GM18867 (cell line): ENCODE data around the gene SLC24A3.
"Not testable (repeated sequence)": the region's sequence is repeated elsewhere in the genome, so short reads cannot be mapped to it uniquely, and the experiment has no call there.

Experiments used
- ATAC-seq: cut with Tn5 transposase; IDR thresholded peaks from one replicate; pipeline ENCODE4 v1.9.1; 2021; ENCODE audit warnings: mild to moderate bottlenecking, moderate library complexity; ENCODE audit not compliant: unreplicated experiment

The SLC24A3 gene

DNA sequence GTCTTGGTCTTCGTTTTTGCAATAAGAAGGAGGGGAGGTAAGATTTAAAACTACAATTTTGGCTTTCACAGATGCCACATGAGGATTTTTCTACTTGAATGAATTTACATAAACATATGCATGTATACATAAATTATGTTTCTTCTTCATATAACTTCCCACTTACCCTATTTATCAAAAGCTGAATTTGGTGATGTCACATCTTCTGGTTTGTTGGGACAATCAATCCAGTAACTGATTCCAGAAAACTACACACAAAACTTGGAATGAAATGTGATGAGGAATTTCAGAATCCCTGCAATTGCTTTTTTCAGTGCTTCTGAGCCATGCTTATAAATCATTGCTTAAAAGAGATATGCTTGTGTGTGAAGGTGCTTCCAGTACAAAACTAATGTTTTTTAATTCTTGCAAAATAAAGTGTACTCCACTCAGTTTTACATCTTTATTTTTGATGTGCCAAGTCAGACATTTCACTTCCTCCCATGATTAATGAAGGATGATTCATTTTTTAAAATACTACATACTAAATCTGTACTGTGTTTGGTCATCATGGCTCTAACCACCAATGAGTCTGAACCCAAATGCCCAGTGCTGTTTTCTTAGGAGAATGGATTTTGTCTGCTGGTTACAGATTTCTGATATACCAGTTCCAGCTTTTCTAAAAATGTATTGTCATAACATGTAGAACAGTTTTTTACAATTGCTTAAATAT is 513.5 kb downstream of the SLC24A3 start:
- ATAC-seq = no peak

DNA sequence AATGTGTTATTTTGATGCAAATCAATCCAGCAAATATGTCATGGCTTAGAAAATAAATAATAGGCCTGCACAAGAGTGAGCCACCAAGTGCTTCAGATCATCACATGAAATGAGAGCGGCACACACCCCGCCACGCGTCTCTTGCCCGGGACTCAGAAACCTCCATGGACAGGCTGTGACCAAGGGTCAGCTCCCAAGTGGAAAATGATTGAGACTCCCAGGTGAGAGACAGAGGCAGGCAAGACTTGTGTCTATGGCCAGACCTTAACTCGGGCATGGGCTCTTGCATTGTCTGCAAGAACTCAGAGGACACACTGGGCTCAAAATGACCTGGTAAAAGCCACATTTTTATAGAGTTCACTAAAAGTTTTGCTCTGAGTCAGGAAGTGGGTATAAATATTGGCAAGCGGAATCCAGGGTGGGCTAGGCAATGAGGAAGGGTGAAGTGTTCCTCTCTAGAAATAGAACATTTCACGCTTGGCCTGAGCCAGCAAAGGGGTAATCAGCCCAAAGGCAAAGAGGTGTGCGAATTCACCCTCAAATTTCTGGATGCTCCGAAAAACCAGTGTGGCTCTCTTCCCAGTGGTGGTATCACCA is 514.9 kb downstream of the SLC24A3 start:
- no peak for ATAC-seq

DNA sequence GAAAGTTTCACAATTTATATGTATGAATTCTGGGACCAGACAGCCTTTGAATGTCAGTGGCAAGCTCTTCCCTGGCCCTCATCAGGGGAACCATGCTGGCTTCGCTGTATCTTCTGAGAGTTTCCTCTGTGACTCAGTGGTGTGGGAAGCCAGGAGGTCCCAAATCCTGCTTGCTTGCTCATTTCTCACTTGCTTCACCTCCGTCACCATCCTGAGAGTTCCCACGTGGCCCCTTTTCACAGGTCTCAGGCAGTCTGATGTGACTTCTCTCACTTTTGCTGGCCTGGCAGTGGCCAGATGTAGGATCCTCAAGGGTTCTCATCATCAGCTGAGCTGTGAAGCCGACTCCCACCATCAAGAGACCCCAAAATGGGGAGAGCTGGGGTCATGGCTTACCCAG is 517.2 kb downstream of the SLC24A3 start:
- no peak for ATAC-seq

DNA sequence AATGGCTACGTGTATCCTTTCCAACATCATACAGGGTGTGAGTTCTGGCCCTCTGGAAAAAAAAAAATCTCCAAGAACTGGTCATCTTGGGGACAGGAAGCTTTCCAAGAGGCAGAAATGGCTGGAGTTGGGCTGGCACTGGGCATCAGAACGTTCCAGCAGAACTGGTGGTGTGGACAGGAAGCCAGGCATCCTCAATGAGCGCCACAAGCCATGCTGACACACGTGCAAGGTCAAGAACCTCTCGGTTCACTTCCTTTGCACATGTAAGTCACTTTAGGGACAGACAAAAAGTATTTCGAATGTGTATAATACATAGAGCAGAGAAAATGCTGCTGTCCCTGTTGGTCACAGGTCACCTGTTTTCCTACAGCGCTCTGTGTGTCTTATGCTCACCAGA is 518.3 kb downstream of the SLC24A3 start:
- no peak for ATAC-seq

DNA sequence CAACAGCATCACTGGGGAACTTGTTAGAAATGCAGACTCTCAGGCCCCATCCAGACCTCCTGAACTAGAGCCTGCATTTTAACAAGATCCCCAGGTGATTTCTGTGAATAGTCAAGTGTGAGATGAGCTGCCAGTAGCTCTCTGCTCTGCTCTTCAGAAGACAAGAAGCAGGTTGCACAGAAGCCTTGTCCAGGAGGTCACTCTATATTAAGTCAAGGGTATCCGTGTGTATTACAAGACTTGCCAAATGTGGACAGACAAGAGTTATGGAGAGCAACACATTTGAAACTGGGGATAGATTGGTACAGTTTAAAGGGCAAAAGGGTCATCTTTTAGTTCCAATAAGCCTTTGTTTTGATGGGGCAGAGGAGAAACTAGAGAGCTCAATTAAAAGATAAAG is 522.4 kb downstream of the SLC24A3 start:
- no peak for ATAC-seq

DNA sequence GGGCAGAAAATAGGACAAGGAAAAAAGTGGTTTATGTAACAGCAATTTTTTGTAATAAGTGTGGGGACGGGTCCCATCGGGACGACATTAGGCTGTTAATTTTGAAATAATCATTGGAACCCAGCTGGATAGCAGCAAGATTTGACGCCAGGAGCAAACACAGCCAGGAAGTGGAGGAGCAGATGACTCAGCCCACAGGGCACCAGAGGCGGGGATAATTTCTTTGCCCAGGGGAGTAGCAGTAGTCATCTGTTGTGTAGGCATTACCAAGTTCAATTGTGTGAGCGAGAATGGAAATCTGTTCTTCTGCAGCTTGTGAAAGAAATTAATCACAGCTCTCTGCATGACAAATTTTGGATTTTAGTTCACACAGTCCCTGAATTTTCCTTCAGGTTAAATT is 523.0 kb downstream of the SLC24A3 start:
- no peak for ATAC-seq

DNA sequence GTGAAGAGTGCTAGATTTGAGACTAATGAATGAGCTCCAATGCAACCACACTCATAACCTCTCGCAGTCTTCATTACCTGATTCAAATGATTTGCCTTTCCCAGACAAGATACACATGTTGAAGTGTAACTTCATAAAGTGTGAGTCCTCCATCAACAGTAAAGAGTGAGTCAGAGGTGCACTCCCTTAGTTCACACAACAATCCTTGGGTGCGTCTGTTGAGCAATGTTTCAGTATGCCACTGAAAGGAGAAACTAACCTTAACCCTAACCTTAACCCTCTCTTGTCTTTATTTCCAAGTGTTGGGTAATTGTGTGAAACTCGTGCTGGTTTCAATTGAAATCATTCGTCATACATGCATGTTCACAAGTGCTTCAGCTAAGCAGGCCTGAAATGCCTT is 524.6 kb downstream of the SLC24A3 start:
- ATAC-seq = no peak

DNA sequence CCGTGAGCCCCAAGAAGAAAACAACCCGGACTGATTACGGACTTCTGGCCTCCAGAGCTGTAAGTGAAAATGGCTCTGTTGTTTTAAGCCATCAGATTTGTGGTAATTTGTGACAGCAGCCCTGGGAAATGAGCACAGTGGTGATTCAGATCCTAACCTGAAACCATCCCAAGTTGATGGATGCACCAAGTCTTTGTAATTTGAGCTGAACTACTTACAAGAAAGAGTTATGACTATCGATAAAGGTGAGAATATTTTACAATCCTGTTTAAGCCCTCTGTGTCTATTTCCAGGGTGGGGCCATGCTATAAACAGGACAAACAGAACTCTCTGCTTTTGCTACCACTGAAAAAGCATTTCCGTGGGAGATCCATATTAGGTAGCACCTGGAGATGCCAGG is 526.5 kb downstream of the SLC24A3 start:
- ATAC-seq = no peak

DNA sequence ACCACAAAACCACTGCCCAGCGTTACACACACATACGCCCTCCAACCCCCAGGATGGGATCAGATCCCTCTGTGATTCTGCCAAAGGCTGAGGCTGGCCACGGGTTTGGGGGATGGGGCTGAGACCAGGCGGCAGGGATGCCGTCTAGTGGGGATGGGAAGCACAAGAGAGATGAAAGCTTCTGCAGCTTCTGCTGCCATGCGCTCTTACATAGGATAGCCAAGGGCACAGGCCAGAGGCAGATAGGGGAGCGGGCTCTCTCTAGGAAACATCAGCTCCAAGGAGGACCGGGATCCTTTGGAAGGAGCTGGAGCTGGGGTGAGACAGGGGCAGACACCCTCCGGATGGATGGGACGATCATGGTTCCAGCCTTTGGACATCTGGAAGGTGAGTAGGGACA is 526.9 kb downstream of the SLC24A3 start:
- ATAC-seq = no peak

DNA sequence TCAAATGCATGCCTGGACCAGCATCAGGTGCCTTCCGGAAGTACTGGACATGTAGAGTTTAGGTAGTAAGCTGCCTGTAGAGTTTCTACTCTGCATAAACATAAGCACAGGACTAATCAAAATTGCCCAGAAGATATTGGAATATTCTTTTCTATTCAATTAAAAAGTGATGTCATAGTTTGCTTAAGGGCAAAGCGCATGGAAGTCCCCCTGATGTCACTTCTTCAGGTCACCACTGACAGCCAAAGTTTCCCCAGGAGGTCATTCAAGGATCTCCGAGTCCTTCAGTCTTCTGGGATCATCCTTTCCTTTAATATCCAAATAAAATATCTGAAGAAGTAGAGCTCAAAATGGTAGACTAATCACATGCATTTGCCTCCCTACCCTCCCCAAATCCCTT is 528.1 kb downstream of the SLC24A3 start:
- no peak for ATAC-seq

DNA sequence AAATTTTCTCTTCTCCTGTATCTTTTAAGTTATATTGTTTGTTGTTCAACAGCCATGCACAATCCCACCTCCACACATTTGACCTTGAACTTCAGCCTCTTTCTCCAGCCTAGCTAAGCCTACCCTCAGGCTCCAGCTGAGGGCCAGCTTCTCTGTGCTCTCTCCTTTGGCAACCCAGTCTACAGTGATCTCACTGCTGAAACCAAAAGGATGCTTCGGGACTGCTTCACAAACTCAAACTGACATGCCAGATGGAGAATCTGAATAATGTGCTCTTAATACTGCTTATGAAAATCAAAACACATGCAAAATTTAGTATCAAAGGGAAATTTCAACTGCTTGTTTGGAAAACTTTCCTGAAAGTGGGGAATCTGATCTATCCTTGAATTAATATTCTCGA is 529.5 kb downstream of the SLC24A3 start:
- no peak for ATAC-seq

DNA sequence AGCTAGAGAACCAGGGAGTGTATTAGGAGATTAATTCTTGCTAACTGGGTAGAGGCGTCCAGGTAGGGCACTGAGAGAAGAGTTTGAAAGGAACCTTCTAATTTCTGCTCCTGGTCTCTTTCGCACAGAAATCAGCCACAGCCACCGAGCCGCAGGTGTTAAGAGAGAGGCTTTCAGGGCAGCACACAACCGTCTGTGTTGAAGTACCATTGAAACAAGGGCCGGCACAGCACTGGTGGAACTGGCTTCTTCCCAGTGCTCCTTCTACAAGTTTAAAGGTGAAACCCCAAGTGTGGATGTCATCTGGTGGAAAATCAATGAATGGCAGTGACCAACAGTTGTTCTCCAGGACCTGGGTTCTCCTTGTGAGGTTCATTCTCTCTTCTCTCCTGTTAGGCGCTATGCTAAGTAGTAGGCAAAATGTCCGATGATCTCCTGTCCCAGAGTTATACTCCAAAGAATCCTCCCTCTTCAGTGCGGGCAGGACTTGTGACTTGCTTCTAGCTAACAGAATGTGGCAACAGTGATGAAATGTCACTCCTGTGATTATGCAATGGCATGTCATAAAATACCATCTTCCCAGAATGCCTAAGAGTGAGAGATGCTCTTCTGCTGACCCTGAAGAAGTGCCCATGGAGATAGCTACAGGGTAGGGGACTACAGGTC is 530.7 kb downstream of the SLC24A3 start:
- no peak for ATAC-seq

DNA sequence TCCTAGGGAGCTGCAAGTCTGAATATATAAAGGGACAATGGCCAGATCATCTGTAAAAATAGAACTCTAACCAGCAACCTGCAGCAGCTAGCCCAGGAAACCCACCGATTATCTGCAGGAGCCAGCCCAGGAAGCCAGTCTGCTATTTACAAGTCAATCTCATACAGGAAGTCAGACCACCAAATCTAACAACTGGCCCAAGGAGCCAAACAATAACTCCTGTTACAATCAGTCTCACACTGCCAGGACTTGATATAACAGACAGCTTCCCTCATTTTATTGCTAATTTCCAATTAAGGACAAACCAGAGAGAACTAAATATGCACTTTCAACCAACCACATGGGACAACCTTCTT is 531.2 kb downstream of the SLC24A3 start:
- no peak for ATAC-seq

DNA sequence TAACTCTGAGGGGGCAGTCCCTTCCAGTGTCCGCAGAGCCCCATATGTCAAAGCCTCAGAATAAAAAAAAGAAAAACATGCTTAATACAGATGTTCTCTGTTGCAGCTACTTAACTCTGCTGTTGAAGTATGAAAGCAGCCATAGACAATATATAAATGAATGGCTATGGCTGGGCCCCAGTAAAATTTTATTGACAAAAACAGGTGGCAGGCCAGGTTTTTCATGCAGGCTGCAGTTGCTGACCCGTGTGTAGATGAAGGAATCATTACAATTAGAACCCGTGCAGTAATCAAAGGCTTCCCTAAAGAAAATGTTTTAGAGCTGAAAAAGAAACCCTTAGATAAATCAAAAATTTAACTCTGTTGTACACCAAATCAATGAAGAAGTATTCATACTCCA is 532.7 kb downstream of the SLC24A3 start:
- ATAC-seq = no peak

DNA sequence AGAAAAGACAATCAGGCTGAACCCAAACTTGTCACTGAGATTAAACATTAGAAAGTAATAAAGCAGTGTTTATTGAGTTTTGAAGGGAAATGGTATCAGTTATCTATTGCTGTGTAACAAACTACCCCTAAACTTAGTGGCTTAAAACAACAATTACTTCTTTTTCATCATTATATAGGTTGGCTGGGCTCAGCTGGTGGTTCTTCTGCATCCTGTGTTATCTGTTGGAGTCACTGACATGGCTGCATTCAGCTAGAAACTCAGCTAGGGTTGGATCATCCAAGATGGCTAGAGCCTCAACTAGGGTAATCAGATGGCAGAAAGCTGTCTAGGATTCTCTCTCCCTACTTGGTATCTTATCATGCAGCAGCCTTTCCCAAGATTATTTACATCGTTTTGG is 533.1 kb downstream of the SLC24A3 start:
- no peak for ATAC-seq

DNA sequence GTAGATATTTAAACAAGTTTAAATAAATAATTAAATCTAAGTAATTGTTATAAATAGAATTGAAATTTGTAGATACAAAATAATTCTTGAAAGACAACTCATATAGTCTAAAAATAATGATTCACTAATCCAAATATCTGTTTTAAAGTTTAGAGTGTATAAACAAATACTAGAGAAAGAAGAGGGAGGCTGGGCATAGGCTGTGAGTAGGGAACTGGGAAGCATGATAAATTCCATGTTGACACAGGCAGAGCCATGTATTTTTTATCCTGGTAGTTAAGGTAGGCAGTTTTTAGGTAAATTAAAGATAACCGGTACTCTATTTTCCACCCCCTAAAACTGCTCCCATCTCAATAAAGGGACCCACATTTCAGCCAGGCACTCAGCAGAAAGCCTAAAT is 534.0 kb downstream of the SLC24A3 start:
- no peak for ATAC-seq

DNA sequence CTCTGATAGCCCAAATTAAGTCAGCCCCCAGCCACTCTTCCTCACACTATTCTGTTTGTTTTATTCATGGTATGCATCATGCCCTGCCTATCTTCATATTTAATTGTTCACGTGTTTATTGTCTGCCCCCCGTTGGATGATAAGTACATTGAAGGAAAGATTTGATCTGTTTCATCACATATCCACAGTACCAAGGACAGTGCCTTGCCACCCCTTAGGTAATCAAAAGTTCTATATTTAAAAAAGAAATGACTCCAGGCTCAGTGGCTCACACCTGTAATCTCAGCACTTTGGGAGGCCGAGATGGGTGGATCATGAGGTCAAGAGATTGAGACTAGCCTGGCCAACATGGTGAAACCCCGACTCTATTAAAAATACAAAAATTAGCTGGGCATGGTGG is 535.5 kb downstream of the SLC24A3 start:
- no peak for ATAC-seq

DNA sequence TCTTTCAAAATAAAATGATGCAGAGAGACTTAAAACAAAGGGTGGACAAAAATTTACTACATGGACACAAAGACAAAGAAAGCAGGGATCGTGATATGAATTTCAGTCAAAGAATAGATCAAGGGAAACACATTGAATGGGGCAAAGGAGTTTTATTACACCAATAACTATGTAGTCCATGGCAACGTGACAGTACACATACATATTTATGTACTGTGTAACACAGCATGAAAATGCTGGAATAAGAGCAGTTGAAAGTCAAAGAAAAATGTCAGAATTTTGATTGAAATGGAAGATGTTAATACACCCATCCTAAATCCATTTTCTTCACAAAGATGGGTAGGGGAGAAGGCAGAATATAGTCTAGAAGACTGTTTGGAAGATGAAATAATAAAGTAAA is 536.2 kb downstream of the SLC24A3 start:
- ATAC-seq = no peak

DNA sequence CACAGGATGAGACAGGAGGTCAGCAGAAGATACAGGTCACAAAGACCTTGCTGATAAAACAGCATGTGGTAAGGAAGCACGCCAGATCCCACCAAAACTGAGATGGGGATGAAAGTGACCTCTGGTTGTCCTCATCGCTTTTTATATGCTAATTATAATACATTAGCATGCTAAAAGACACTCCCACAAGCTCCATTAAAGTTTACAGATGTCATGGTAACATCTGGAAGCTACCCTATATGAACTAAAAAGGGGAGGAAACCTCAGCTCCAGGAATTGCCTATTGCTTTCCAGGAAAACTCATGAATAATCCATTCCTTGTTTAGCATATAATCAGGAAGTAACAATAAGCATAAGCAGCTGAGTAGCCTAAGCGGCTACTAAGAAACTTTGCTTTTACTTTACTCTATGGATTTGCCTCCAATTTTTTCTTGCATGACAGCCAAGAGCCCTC is 537.2 kb downstream of the SLC24A3 start:
- ATAC-seq = no peak

DNA sequence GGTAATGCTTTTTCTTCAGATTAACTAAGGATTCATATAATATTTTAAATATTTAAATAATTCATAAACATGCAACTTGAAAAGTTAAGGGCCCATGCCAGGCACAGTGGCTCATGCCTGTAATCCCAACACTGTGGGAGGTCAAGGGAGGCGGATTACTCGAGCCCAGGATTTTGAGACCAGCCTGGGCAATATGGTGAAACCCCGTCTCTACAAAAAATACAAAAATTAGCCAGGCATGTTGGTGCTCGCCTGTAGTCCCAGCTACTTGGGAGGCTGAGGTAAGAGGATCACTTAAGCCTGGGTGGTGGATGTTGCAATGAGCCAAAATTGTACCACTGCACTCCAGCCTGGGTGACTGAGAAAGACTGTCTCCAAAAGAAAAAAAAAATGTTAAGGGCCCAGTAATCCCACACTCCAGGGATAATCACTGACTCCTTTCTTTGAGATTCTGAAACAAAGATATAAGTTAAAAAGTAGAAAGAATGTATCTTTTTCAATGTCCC is 537.7 kb downstream of the SLC24A3 start:
- ATAC-seq = no peak

DNA sequence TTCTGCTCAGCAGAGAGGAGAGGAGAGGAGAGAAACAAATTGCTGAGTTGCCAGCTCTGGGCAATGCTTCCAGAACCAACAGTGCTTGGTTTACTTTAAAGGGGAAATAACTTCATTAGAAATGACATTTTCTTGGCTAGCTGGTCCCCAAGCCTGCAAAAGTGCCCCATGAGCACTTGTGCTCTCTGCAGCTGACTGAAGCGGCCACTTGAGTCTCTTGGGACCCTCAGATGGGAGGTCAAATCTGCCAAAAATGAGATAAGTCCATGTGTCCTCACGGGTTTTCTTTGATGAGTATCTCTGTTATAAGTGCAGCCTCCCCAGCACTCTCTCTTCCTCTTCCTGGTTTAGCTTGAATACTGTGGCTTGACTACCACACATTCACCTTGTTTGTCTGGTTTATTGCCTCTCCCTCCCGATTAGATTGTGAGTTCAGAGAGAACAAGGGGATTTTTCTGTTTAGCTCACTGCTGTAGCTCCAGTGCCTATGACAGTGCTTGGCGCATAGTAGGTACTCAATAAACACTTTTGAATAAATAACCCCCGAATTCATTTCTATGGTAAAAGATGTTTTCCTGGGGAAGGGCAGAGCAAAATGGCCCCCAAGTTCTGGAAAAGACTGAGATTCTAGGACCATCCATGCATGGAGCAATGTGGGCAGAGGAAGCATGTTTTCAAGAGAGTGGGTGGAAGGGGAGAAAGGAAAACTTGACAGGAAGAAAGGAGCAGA is 538.6 kb downstream of the SLC24A3 start:
- no peak for ATAC-seq

DNA sequence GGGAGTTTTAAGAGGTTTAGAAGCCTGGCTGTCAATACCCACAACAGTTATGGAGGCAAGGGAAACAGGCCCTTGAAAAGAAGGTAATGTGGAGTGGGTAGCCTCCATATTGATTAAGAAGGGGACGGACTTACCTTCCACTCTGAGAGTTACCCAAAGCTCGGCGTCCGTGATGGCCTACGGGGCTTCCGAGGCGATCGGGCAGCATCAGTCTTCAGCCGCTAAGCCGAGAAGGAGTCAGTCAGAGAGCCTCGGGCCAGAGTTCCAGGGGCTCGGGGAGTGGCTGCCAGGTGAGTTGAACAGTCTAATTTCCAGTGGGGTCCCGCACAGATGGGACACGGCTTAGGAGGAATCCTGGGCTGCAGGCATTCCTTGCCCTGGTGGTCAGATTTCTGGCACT is 541.8 kb downstream of the SLC24A3 start:
- ATAC-seq = not testable (repeated sequence)
